H1 (cell line): ENCODE results near the gene CCDC117. TPM values are rescaled to one million over a fixed set of nuclear protein-coding genes. Genes with fewer than 3 reads are reported as not detected.

Experiments
- CTCF ChIA-PET: fragments of 300-600 bp; sonication (Branson Sonifier 250); formaldehyde crosslinking; loops from one replicate; lab custom pipeline; 2021; ENCODE audit not compliant: partially characterized antibody; lab: Charles Lee
- POLR2A ChIA-PET: fragments of 300-600 bp; sonication (Branson Sonifier 250); formaldehyde crosslinking; loops from one replicate; lab custom pipeline; 2021; ENCODE audit warnings: inconsistent platforms; ENCODE audit not compliant: partially characterized antibody; lab: Charles Lee
- DNase-seq, 2 experiments: peaks; one replicate each; pipeline versions ENCODE4 v3.0.0 to v3.0.0-alpha.2; 2010 to 2022; ENCODE audit warnings: low spot score in 2 of 2, low read depth in 1 of 2, mixed read lengths in 1 of 2
- FAIRE-seq: peaks from 2 replicates; lab custom pipeline; 2011; peaks lifted over from hg19 to GRCh38; lab: Jason Lieb, UNC
- H2AFZ ChIP-seq: 2 replicates; pipeline ENCODE4 v1.8.1; 2012; ENCODE audit warnings: low read length, inconsistent platforms
- H2AK5ac ChIP-seq: 2 replicates; pipeline ENCODE4 v1.6.1; 2013; ENCODE audit warnings: low read depth, low read length
- H2BK120ac ChIP-seq: replicated peaks from 2 replicates; pipeline ENCODE3; 2013; ENCODE audit warnings: low read depth, low read length, inconsistent platforms
- H2BK12ac ChIP-seq: 2 replicates; pipeline ENCODE4 v1.6.1; 2013; ENCODE audit warnings: low read depth, low read length
- H2BK15ac ChIP-seq: 2 replicates; pipeline ENCODE4 v1.6.1; 2013; ENCODE audit warnings: low read length
- H2BK20ac ChIP-seq: 2 replicates; pipeline ENCODE4 v1.6.1; 2013; ENCODE audit warnings: low read length
- H2BK5ac ChIP-seq: 2 replicates; pipeline ENCODE4 v1.6.1; 2013; ENCODE audit warnings: low read depth, low read length
- H3K14ac ChIP-seq: 2 replicates; pipeline ENCODE4 v1.6.1; 2013; ENCODE audit warnings: inconsistent platforms; ENCODE audit not compliant: insufficient read length
- H3K18ac ChIP-seq: 2 replicates; pipeline ENCODE4 v1.6.1; 2013; ENCODE audit warnings: low read length; ENCODE audit errors: extremely low read depth
- H3K23ac ChIP-seq: 2 replicates; pipeline ENCODE4 v1.6.1; 2013; ENCODE audit warnings: inconsistent platforms; ENCODE audit not compliant: insufficient read length
- H3K23me2 ChIP-seq: 2 replicates; pipeline ENCODE4 v1.6.1; 2013; ENCODE audit warnings: low read depth, low read length
- H3K27ac ChIP-seq: 2 replicates; pipeline ENCODE4 v1.6.1; 2011; ENCODE audit warnings: low read depth, low read length, inconsistent platforms
- H3K27me3 ChIP-seq, 4 experiments: replicated peaks in 1 of 4; 1 replicate in 1 of 4; 2 replicates in 3 of 4; pipeline versions ENCODE4 v1.6.1 to v1.8.1; 2011 to 2013; ENCODE audit warnings: low read length in 3 of 4, mild to moderate bottlenecking in 3 of 4, inconsistent platforms in 2 of 4, mixed read lengths in 2 of 4, moderate library complexity in 1 of 4; ENCODE audit not compliant: control insufficient read depth in 3 of 4, insufficient read depth in 3 of 4; ENCODE audit errors: extremely low read depth in 1 of 4
- H3K36me3 ChIP-seq, 4 experiments: 2 replicates each; pipeline versions ENCODE4 v1.6.1 to v1.8.1; 2011 to 2013; ENCODE audit warnings: mild to moderate bottlenecking in 4 of 4, low read length in 3 of 4, moderate library complexity in 2 of 4, control low read depth in 1 of 4, inconsistent platforms in 1 of 4; ENCODE audit not compliant: insufficient read depth in 4 of 4, control insufficient read depth in 2 of 4
- H3K4ac ChIP-seq: replicated peaks from 2 replicates; pipeline ENCODE3; 2013; ENCODE audit warnings: low read length, low read depth, mixed read lengths, inconsistent platforms; ENCODE audit not compliant: insufficient read length
- H3K4me1 ChIP-seq, 4 experiments: replicated peaks in 1 of 4; 1 replicate in 1 of 4; 2 replicates in 3 of 4; pipeline versions ENCODE4 v1.6.1 to v1.8.1; 2011 to 2013; ENCODE audit warnings: low read length in 3 of 4, inconsistent platforms in 2 of 4, mixed read lengths in 1 of 4; ENCODE audit not compliant: insufficient read depth in 4 of 4, control insufficient read depth in 3 of 4
- H3K4me2 ChIP-seq, 2 experiments: 2 replicates each; pipeline versions ENCODE4 v1.6.1 to v1.8.1; 2011 to 2013; ENCODE audit warnings: low read depth in 2 of 2, low read length in 2 of 2, control low read depth in 1 of 2, inconsistent platforms in 1 of 2, mild to moderate bottlenecking in 1 of 2; ENCODE audit not compliant: insufficient read depth in 1 of 2
- H3K4me3 ChIP-seq, 4 experiments: fragments of 200-600, 300-600 bp in 1 of 4; sonication (generic), shearing (Covaris generic), sonication (Bioruptor Twin) in 1 of 4; 2 replicates each; pipeline versions ENCODE4 v1.5.1 to v1.8.1; 2011 to 2016; ENCODE audit warnings: low read length in 4 of 4, low read depth in 3 of 4, control low read depth in 2 of 4, inconsistent platforms in 2 of 4, mild to moderate bottlenecking in 2 of 4, mixed read lengths in 1 of 4, moderate library complexity in 1 of 4; ENCODE audit not compliant: insufficient read depth in 2 of 4; ENCODE audit errors: extremely low read depth in 1 of 4
- H3K56ac ChIP-seq: replicated peaks from 2 replicates; pipeline ENCODE3; 2013; ENCODE audit warnings: low read depth, mild to moderate bottlenecking, mixed read lengths, low read length, inconsistent platforms; ENCODE audit not compliant: insufficient read length
- H3K79me1 ChIP-seq: 2 replicates; pipeline ENCODE4 v1.6.1; 2013; ENCODE audit warnings: low read depth, low read length, control low read depth
- H3K79me2 ChIP-seq, 2 experiments: 2 replicates each; pipeline versions ENCODE4 v1.6.1 to v1.8.1; 2012 to 2013; ENCODE audit warnings: low read length in 2 of 2, mild to moderate bottlenecking in 2 of 2, inconsistent platforms in 1 of 2; ENCODE audit not compliant: insufficient read depth in 2 of 2, control insufficient read depth in 1 of 2
- H3K9ac ChIP-seq, 4 experiments: replicated peaks in 1 of 4; 1 replicate in 1 of 4; 2 replicates in 3 of 4; pipeline versions ENCODE4 v1.6.1 to v1.8.1; 2011 to 2013; ENCODE audit warnings: low read depth in 3 of 4, low read length in 3 of 4, control low read depth in 2 of 4, mild to moderate bottlenecking in 2 of 4, moderate library complexity in 2 of 4, inconsistent platforms in 1 of 4; ENCODE audit errors: extremely low read depth in 1 of 4
- H3K9me3 ChIP-seq, 2 experiments: 2 replicates each; pipeline versions ENCODE4 v1.6.1 to v1.8.1; 2012 to 2013; ENCODE audit warnings: mild to moderate bottlenecking in 2 of 2, moderate library complexity in 2 of 2, control low read depth in 1 of 2, inconsistent platforms in 1 of 2, low read depth in 1 of 2, low read length in 1 of 2, mixed read lengths in 1 of 2; ENCODE audit not compliant: insufficient read depth in 2 of 2
- H4K20me1 ChIP-seq, 2 experiments: replicated peaks in 1 of 2; 2 replicates each; pipeline versions ENCODE3 to v1.8.1; 2011 to 2013; ENCODE audit warnings: inconsistent platforms in 2 of 2, low read length in 2 of 2, mild to moderate bottlenecking in 1 of 2; ENCODE audit not compliant: insufficient read depth in 2 of 2, control insufficient read depth in 1 of 2
- H4K5ac ChIP-seq: 2 replicates; pipeline ENCODE4 v1.6.1; 2013; ENCODE audit warnings: low read length, low read depth, mixed read lengths, inconsistent platforms; ENCODE audit not compliant: insufficient read length
- H4K8ac ChIP-seq: 2 replicates; pipeline ENCODE4 v1.8.0; 2013; ENCODE audit warnings: mild to moderate bottlenecking, moderate library complexity, low read length, inconsistent platforms; ENCODE audit not compliant: insufficient read depth; ENCODE audit errors: extremely low read depth
- H4K91ac ChIP-seq: replicated peaks from 2 replicates; pipeline ENCODE3; 2013; ENCODE audit warnings: low read length, mixed read lengths, inconsistent platforms; ENCODE audit not compliant: insufficient read length
- CBX8 ChIP-seq: fragments of 300-800, 300-1000 bp; sonication (generic); IDR thresholded peaks from 2 replicates; pipeline ENCODE4 v1.7.1; 2016; ENCODE audit warnings: low read depth, low read length, borderline replicate concordance
- CREB1 ChIP-seq: IDR thresholded peaks from 2 replicates; pipeline ENCODE4 v1.6.1; 2012; ENCODE audit warnings: inconsistent platforms
- MAX ChIP-seq: IDR thresholded peaks from 2 replicates; pipeline ENCODE4 v1.6.1; 2012; ENCODE audit warnings: inconsistent platforms
- NRF1 ChIP-seq: IDR thresholded peaks from 2 replicates; pipeline ENCODE4 v1.6.1; 2011; ENCODE audit warnings: mild to moderate bottlenecking, low read depth, low read length, improper control_type of control experiment
- SIRT6 ChIP-seq: IDR thresholded peaks from one replicate; pipeline ENCODE4 v1.7.1; 2012; ENCODE audit warnings: low read length, inconsistent platforms
- WGBS, 2 experiments: shearing (Covaris generic) in 1 of 2; methylation state at CpG; one replicate each; pipeline versions ENCODE4 v1.1.6 to v1.1.7; 2013 to 2015; ENCODE audit warnings: low lambda C conversion rate in 2 of 2, mixed read lengths in 2 of 2, inconsistent platforms in 1 of 2, low coverage in 1 of 2, missing lambda C conversion rate in 1 of 2; ENCODE audit not compliant: insufficient replicate concordance in 2 of 2, insufficient coverage in 1 of 2, insufficient read length in 1 of 2; ENCODE audit errors: extremely low coverage in 1 of 2, missing lambda C conversion rate in 1 of 2; 5-methylcytosine and 5-hydroxymethylcytosine counted together
- polyA plus RNA-seq, 7 experiments: library from polyadenylated mRNA; depleted of rRNA in 3 of 7; stranded (reverse) in 5 of 7; unstranded in 2 of 7; fragments of >200 nt in 5 of 7; fragments of 200-250 nt in 2 of 7; gene quantifications; 1 replicate in 5 of 7; 2 replicates in 1 of 7; 4 replicates in 1 of 7; pipeline versions ENCODE4 v1.2.1 to v1.2.3, GENCODE V29; 2011 to 2013; ENCODE audit warnings: missing spikeins in 2 of 7, mixed read lengths in 2 of 7
- total RNA-seq: library from RNA; stranded (reverse); fragmentation: NEBNext Ultra II Directional; extraction: Animal tissue kit (Norgen Biotek cat#: 25700); gene quantifications from 2 replicates; pipeline ENCODE4 v1.2.1, GENCODE V29; 2021

Gene CCDC117
- total and polyA plus RNA-seq, 2 of the 8 experiments (the other 6 are each of a cell fraction or from before 2014, with no cell fraction given), result 9.1 to 43.1 TPM

DNA sequence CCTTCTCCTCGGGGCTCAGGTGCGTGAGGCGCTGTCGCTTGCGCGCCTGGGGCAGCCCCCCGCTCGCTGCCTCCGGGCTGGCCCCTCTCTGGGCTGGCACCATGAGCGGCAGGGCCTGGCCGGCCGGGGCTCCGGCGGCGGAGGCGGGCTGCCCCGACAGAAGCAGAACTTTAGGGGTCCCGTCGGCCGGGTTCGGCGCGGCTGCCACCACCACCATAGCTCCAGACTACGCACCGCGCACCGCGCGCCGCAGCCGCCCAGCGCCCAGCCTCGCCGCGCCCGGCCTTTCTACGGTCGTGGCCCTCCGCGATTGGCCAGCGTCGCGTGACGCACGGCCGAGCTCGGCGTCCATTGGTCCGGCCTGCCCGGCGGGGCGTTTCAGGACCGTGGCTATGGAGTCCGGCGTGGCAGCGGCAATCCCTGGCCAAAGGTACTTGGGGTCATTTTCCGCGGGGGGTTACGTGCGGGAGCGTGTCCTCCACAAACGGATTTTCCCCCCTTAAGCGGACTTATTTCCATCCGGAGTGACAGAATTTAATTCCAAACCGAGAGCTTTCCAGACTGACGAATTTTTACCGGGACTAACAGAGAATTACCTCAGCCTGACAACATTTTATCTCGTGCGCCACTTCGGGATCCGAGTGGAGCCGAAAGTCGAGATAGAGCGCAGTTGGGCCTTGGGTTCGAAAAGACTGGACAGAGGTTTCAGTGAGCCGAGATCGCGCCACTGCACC lies 28.0 kb downstream of the CCDC117 start, which contains the start of gene XBP1:
Gene XBP1 (minus strand): TSS at position 262 of the 734 bp plus-strand sequence.
- Histone ChIP-seq H4K8ac (peak within 1 kb of the TSS; percentile 81; the same call in 1 of the 2 replicates), H2BK5ac (peak within 1 kb of the TSS; percentile 82), H3K56ac (peak within 1 kb of the TSS; percentile 36), H2BK12ac (peak within 1 kb of the TSS; percentile 9; the same call in 1 of the 2 replicates), H3K4ac (peak within 1 kb of the TSS; percentile 57), H3K79me2 (peaks cover 10 to 34% of the 10 kb centered on the region in 2 experiments), H3K4me2 (peak within 1 kb of the TSS; percentile 84 to 93), H2BK15ac (no peak within 1 kb of the TSS), H3K23ac (no peak within 1 kb of the TSS), H4K20me1 (peaks cover 2 to 4% of the 10 kb centered on the region in 2 experiments), H3K27ac (peak within 1 kb of the TSS; percentile 89), H3K9me3 (no peaks in the 10 kb centered on the region), H3K27me3 (no peaks in the 10 kb centered on the region), H3K79me1 (no peaks in the 10 kb centered on the region; the same call in 1 of the 2 replicates), H3K4me3 (peak within 1 kb of the TSS; percentile 78 to 97 (median 90)), H3K14ac (no peak within 1 kb of the TSS), H3K9ac (peak within 1 kb of the TSS; percentile 91 to 99 (median 96)), H2BK120ac (peak within 1 kb of the TSS; percentile 21), H4K91ac (peak within 1 kb of the TSS; percentile 34), H2AFZ (peak within 1 kb of the TSS; percentile 78; the same call in 1 of the 2 replicates), H2BK20ac (no peak within 1 kb of the TSS), H3K23me2 (peaks cover 4% of the 10 kb centered on the region), H3K18ac (peak within 1 kb of the TSS; percentile 57), H3K36me3 (peaks cover 15 to 36% (median 24%) of the 10 kb centered on the region in 4 experiments), H3K4me1 (peaks cover 0 to 3% (median under 1%) of the 10 kb centered on the region in 4 experiments; a peak in 1 of 7 replicates), H2AK5ac (peak within 1 kb of the TSS; percentile 66; the same call in 1 of the 2 replicates), H4K5ac (peak within 1 kb of the TSS; percentile 77)
- WGBS, 2 experiments, result 3% methylated on average over 69 of the region's 78 CpGs; no CpG with 5 or more reads in 1 of the 2 experiments
- peak; percentile 66 to 96 for DNase-seq
- ChIA-PET POLR2A (interaction anchor here (0.7 to 10.0 kb wide), 22 partner anchors 8 to 882 kb away, joined by 3 to 100 read pairs (median 5); partner anchors contain the start of genes CCDC117, EWSR1, PITPNB and RHBDD3), CTCF (interaction anchor here (0.6 kb wide), 1 partner anchor 287 kb away, joined by 4 read pairs; no protein-coding TSS in a partner anchor)
- FAIRE-seq, result no peak
- TF ChIP-seq CBX8 (no peak), MAX (peak; percentile 79), SIRT6 (no peak), NRF1 (no peak), CREB1 (peak; percentile 81)
